ENCODE data around the gene CTRL. TPM values are rescaled to one million over a fixed set of nuclear protein-coding genes. Genes with fewer than 3 reads are reported as not detected.
"Not testable (repeated sequence)": the region's sequence is repeated elsewhere in the genome, so short reads cannot be mapped to it uniquely, and the experiment has no call there.

The CTRL gene
- total RNA-seq, 1 donor: 0.27 TPM

DNA sequence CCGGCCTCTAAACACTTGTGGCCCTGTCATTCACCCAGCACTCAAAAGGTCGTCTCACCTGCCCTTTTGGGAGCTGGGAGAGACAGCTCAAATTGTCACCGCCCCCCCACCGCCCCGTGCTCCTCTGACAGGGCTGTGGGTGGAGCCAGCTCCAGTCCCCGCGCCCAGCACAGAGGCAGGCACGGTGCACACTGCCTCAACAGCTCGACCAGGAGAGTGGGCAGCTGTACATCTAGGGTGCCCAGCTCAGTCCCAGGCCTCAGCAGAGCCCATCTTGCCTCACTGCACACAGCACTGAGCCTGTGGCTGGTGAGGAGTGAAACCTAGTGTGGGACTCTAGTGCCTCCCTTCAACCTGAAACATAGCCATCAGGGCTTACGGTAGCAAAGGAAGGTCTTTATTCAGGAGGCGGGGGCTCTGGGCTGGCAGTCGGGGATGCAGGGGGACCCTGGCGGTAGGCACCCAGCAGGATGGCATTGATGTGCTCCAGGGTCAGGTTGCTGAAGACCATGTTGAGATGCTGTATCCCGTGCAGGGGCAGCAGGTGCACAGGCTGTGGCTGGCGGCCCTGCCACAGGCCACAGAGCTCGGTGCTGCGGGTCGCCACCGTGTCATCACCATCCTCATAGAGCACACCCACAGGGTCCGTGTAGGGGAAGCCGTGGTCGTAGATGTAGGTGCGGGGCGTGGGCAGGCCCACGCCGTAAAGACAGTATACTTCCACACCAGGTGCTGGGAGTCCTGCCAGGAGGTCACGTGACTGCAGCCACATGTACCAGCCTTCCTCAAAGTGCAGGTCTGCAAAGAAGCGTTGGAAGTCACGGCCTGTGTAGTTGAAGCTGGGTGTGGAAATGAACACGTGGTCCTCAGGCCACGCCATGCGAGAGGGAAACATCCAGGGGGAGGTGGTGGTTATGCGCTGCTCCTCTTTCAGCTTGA lies 8.1 kb upstream of the CTRL start:
- TF ChIP-seq, protein P1, sequence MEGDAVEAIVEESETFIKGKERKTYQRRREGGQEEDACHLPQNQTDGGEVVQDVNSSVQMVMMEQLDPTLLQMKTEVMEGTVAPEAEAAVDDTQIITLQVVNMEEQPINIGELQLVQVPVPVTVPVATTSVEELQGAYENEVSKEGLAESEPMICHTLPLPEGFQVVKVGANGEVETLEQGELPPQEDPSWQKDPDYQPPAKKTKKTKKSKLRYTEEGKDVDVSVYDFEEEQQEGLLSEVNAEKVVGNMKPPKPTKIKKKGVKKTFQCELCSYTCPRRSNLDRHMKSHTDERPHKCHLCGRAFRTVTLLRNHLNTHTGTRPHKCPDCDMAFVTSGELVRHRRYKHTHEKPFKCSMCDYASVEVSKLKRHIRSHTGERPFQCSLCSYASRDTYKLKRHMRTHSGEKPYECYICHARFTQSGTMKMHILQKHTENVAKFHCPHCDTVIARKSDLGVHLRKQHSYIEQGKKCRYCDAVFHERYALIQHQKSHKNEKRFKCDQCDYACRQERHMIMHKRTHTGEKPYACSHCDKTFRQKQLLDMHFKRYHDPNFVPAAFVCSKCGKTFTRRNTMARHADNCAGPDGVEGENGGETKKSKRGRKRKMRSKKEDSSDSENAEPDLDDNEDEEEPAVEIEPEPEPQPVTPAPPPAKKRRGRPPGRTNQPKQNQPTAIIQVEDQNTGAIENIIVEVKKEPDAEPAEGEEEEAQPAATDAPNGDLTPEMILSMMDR (IDR thresholded peaks at IDR 0.05; ENCODE audit: insufficient read depth, low read length): no peak
- no peak overlapping the region for H3K4me3 ChIP-seq (ENCODE audit: low read depth, low read length)
- no peak for DNase-seq (ENCODE audit: low read depth)

DNA sequence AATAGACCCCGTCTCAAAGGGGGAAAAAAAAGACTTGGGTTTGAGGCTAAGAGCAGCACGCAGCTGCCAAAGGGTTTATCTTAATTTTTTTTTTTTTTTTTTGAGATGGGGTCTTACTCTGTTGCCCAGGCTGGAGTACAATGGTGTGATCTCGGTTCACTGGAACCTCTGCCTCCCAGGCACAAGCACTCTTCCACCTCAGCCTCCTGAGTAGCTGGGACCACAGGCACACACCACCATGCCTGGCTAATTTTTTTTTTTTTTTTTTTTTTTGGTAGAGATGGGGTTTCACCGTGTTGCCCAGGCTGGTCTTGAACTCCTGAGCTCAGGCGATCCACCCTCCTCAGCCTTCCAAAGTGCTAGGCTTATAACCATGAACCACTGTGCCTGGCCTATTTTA lies 6.1 kb upstream of the CTRL start:
- not testable (repeated sequence) for H3K4me3 ChIP-seq (ENCODE audit: low read depth, low read length); DNase-seq (ENCODE audit: low read depth)

DNA sequence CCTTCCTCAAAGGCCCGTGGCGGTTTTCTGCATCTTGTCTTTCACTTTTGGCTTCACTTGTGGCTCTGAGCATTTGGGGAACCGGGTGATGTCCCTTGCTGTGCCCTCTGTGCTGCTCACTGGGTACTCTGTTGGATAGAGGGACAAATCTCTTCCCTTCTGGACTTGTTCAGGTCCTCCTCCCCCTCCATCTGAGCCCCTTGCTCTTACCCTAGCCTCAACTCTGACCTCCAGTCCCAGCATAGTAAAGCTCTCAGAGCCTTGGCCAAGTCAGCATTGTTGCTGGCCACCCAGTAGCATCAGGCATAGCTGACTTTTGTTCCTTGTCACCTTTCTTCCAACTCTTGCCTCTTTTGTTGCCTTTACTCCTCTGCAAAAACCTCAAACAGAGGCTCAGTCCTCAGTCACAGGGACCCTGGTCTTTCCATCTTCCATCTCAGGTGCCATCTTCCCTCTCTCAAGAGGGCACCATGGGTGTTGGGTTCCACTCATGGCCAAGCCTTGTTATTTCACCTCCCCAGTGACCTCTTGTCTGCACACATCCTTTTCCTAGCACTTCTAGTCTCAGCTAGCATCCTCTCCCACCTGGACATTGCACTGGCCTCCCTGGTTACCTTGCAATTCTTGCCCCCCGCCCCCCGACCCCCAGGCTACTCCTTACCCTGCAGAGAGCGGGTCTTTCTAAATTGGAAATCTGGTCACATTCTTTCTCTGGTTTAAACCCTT lies 5.4 kb upstream of the CTRL start:
- peak overlapping the region; percentile 96 for H3K4me3 ChIP-seq (ENCODE audit: low read depth, low read length)
- DNase-seq (ENCODE audit: low read depth): no peak
- TF ChIP-seq, protein P1 (IDR thresholded peaks at IDR 0.05; ENCODE audit: insufficient read depth, low read length): no peak

DNA sequence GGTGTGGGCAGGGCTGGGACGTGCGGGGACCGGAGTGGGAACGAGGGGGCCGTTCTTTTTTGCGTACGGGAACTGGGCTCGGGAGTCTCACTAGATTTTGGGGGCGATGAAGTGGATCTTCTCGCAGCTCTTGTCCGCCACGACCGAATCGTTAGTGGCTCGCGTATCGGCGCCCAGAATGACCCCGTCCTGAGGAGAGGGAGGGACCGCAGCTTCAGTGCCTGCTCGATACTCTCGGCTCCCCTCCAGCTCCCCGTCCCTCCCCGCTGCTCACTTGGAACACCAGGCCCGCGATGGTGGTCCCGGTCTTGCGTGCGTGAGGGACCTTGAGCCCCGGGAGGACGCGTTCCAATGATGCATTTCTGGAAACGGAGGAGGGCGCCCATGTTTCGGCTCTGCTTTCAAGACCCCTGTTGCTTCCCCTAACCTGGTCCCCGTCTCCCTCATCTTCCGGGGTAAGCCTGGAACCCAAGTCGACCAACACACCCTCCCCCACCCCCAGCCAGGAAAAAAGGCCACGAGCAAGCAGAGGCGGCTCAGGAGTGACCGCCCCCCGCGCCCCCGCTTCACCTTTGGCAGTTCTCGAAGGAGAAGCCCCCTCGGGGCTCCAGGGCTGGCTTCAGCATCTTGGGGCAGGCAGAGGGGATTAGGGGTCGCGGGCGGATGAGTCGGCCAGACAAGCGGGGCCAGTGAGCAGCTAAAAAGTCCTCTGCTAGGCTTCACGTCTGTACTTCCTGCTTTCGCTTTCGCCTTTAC lies 4.6 kb upstream of the CTRL start, which contains the start of gene PSMB10:
PSMB10 (minus strand) TSS at position 727 of the 756 bp plus-strand sequence; CDS start at position 626, 101 bp downstream.
- DNase-seq (ENCODE audit: low read depth): peak; percentile 73
- TF ChIP-seq, protein P1 (IDR thresholded peaks at IDR 0.05; ENCODE audit: insufficient read depth, low read length): no peak
- peak within 1 kb of the TSS; percentile 96 for H3K4me3 ChIP-seq (ENCODE audit: low read depth, low read length)

- DNase-seq (ENCODE audit: low read depth): peak; percentile 85
- H3K4me3 ChIP-seq (ENCODE audit: low read depth, low read length): peak overlapping the region; percentile 96
- TF ChIP-seq, protein P1 (IDR thresholded peaks at IDR 0.05; ENCODE audit: insufficient read depth, low read length): no peak
Measured at GRCh38 chr16:67935402-67936123, 3.9 kb upstream of the CTRL start.

DNA sequence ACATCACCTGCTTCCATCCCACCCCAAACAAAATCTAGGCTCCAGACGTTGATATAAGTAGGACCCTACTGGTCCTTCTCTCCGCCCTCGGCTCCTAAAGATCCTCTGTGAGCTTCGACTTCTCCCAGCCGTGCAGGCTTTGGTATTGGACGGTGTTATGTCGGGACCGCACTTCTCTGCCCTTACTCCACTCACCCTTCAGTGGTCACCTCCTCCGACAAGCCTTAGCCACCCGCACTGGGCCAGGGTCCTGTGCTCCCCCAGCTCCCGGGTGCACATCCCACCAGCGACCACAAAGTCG lies 3.4 kb upstream of the CTRL start:
- DNase-seq (ENCODE audit: low read depth): no peak
- TF ChIP-seq, protein P1 (IDR thresholded peaks at IDR 0.05; ENCODE audit: insufficient read depth, low read length): no peak
- H3K4me3 ChIP-seq (ENCODE audit: low read depth, low read length): peak overlapping the region; percentile 96
